GM18508 (cell line): ENCODE results near the gene CCDC154.

Experiments used
- ATAC-seq: cut with Tn5 transposase; IDR thresholded peaks from one replicate; pipeline ENCODE4 v1.9.1; 2021; ENCODE audit warnings: moderate number of reproducible peaks; ENCODE audit not compliant: insufficient read depth, unreplicated experiment

Gene CCDC154

GRCh38 chr16:1438229-1439057 is 5.9 kb downstream of the CCDC154 start:
- ATAC-seq = no peak

GRCh38 chr16:1437606-1438005 is 6.8 kb downstream of the CCDC154 start:
- ATAC-seq = no peak

- ATAC-seq = no peak
Measured at GRCh38 chr16:1436731-1437355, 7.5 kb downstream of the CCDC154 start.

GRCh38 chr16:1435921-1436697 is 8.2 kb downstream of the CCDC154 start:
- ATAC-seq = no peak

- no peak for ATAC-seq
Measured at GRCh38 chr16:1434644-1435592, 9.4 kb downstream of the CCDC154 start.

- ATAC-seq = no peak
Measured at GRCh38 chr16:1433756-1434155, 10.6 kb downstream of the CCDC154 start.

GRCh38 chr16:1433263-1433560 is 11.1 kb downstream of the CCDC154 start:
- ATAC-seq = no peak

- ATAC-seq = no peak
Measured at GRCh38 chr16:1432388-1433262, 11.7 kb downstream of the CCDC154 start.

GRCh38 chr16:1431497-1432270 is 12.7 kb downstream of the CCDC154 start:
- no peak for ATAC-seq

GRCh38 chr16:1430759-1431496 is 13.4 kb downstream of the CCDC154 start, which contains the start of gene PERCC1:
Gene PERCC1, plus strand, starts transcription at chr16:1431078. Its CDS starts 1,516 bp downstream, at chr16:1432594.
- ATAC-seq = no peak

- no peak for ATAC-seq
Measured at GRCh38 chr16:1430214-1430758, 14.1 kb downstream of the CCDC154 start.

GRCh38 chr16:1429631-1430030 is 14.7 kb downstream of the CCDC154 start:
- ATAC-seq = no peak

GRCh38 chr16:1429012-1429411 is 15.3 kb downstream of the CCDC154 start:
- no peak for ATAC-seq

- ATAC-seq = no peak
Measured at GRCh38 chr16:1428511-1428910, 15.8 kb downstream of the CCDC154 start.

- no peak for ATAC-seq
Measured at GRCh38 chr16:1427473-1428461, 16.6 kb downstream of the CCDC154 start.

- no peak for ATAC-seq
Measured at GRCh38 chr16:1426734-1427471, 17.5 kb downstream of the CCDC154 start.
